Glomerular visceral epithelial cell (primary cell): Measurements from ENCODE around the gene ATP9A.
"Not testable (repeated sequence)": the region's sequence is repeated elsewhere in the genome, so short reads cannot be mapped to it uniquely, and the experiment has no call there.

Experiments used
- DNase-seq: peaks from one replicate; pipeline ENCODE4 v3.0.0-alpha.2; 2016; ENCODE audit errors: extremely low spot score

Gene ATP9A

DNA sequence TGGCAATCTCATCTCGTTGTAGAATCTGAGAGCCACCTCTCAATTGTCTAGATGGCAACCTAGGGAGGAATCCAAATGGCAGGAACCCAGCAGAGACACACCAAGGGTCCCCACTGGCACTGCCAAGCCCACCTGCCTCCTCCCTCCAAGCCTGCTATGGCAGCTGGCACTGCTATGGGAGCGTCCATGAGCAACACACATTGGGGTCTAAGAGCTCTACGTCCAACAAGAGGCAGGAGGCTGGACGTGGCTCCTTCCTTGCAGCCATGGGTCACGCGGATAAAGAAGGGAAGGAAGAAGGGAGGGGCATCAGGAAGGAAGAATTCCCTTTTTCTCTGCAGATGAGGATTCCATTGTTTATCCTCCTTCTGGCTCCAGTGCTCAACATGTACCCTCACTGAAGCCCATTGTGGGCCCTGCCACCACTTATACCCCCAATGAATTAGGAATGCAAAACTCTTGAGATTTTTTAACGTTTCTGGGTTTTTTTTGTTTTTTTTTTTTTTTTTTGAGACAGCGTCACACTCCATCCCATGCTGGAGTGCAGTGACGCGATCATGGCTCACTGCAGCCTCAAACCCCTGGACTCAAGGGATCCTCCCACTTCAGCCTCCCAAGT is 17.3 kb downstream of the ATP9A start:
- DNase-seq: no peak

DNA sequence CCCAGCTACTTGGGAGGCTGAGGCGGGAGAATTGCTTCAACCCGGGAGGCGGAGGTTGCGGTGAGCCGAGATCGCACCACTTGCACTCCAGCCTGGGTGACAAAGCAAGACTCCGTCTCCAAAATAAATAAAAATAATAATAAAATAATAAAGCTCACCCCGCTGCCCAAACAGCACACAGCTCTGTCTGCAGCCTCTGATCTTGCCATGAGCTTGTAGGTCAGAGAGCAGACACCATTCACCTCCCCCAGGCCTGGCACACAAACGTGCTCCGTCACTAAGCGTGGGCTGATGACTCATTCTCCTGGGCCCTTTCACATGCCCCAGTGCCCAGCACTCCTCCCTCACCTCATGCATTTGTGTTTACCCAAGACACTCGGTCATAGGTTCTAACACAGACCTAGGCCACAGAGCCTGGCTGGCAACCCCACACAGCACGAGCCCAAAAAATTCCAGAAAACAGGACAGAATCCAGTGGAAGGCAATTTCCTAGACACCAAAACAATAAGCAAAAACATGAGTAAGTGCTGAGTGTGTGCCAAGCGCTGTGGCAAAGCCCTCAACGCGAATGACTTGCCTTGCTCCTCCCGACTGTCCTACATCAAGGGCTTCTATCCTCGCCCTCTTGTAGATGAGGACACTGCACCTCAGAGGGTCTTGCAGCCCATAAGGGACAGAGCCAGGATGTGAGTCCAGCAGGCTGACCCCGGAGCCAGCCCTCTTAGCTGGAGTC is 18.0 kb downstream of the ATP9A start:
- peak; percentile 99 for DNase-seq

DNA sequence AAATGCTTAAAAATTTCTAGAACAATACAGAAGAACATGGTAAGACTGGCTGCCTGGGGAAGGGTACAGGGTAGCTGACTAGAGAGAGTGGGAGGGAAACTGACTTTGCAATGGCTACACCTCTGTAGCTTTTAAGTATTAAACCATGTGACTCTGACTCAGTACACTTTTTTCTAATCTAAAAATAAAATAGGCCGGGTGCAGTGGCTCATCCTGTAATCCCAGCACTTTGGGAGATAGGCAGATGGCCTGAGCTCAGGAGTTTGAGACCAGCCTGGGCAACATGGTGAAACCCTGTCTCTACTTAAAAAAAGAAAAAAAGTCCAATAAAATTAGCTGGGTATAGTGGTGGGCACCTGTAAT is 18.5 kb downstream of the ATP9A start:
- DNase-seq: peak; percentile 59

DNA sequence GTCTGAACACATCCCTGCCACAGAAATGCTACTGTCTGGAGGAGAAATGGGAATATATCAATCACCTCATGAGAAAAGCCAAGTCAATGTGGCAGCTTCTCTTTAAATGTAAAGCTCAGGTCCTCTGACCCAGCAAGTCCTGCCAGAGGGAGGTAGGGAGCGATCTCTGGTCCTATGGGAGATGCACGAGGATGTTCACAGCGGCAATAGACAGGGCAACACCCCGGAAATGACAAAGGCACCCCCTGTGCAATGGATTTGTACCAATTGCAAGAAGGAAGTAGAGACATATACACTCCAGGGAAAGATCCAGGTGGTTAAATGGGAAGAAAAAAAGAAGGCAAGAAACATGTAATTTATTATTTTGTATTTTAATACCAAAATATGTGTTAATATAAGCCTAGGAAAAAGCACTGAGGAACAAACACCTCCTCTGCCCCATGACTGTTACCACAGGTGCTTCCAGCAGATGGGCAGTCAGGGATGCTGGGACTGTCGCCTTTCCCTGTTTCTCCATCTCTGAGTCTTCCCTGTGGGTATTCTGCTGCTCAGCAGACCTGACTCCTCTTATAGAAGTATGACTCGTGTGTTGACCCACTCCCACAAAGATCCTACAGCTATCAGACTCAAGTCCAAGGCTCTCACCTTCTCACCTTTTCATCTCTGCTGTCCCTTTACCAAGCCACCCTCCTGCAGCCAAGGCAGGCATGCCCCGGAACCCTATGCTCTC is 20.8 kb downstream of the ATP9A start:
- DNase-seq: no peak

DNA sequence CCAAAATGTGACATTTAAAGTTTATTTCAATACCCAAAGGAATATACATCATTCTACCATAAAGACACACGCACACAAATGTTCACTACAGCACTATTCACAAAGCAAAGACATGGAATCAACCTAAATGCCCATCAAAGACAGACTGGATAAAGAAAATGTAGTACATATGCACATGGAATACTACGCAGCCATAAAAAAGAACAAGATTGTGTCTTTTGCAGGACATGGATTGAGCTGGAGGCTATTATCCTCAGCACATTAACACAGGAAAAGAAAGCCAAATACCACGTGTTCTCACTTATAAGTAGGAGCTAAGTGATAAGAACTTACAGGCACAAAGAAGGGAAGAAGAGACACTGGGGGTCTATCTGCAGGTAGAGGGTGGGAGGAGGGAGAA is 22.4 kb downstream of the ATP9A start:
- DNase-seq: no peak

DNA sequence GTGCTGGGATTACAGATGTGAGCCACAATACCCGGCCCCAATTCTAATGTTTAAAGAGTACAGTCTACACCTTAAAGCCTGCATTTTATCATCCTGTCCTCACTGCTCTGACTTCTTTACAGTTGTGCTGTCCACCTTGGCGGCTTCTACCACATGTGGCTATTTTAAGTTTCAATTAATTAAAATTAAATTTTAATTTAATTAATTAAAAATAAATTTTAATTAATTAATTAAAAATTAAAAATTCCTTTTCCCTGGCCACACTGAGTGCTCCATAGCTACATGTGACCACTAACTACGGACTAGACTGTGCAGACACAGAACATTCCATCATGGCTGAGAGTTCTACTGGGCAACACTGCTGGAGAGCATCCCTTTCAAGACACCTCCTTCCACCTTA is 27.4 kb downstream of the ATP9A start:
- no peak for DNase-seq

DNA sequence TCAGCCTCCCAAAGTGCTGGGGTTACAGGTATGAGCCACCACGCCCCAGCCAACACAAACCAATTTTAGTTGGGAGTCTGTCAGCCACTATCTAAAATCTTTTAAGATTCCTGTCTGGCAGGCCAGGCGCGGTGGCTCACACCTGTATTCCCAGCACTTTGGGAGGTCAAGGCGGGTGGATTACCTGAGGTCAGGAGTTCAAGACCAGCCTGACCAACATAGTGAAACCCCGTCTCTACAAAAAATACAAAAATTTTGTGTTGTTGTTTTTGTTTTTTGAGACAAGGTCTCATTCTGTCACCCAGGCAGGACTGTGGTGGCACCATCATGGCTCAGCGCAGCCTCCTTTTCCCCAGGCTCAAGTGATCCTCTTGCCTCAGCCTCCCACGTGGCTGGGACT is 27.9 kb downstream of the ATP9A start:
- DNase-seq: not testable (repeated sequence)

DNA sequence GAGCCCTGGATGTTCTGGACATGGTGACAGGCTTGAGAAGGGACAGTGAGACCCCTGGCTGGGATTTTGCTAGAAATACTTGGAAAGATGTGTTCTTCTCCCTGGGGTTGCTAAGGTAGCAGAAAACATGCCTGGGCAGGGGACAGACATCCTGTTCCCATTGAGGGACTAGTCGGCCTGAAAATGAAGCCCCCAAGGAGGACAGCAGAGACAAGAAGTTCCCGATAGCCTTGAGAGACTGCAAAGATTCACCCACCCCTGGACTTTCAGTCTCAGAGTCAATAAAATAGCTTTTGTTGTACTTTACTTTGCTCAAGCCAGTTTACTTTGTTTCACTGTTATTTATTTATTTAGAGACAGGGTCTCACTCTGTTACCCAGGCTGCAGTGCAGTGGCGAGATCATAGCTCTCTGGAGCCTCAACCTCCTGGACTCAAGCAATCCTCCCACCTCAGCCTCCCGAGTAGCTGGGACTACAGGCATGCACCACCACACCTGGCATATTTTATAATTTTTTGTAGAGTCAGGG is 28.4 kb downstream of the ATP9A start:
- DNase-seq: no peak

DNA sequence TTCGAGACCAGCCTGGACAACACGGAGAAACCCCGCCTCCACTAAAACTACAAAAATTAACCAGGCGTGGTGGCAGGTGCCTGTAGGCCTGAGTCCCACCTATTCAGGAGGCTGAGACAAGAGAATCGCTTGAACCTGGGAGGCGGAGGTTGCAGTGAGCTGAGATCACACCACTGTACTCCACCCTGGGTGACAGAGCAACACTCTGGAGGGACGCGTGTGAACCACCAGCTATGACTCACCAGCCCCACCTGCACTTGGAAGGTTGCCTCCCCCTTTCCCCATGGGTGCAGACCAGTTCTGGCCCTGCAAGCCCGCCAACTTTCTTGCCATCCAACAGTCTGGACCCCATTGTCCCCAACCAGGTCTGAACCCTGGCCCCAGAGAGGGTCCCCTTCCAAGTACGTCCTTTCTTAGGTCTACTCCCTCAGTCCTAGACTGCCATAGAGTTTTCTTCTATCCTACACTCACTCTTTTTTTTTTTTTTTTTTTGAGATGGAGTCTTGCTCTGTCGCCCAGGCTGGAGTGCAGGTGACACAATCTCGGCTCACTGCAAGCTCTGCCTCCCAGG is 29.2 kb downstream of the ATP9A start:
- DNase-seq: peak; percentile 42

DNA sequence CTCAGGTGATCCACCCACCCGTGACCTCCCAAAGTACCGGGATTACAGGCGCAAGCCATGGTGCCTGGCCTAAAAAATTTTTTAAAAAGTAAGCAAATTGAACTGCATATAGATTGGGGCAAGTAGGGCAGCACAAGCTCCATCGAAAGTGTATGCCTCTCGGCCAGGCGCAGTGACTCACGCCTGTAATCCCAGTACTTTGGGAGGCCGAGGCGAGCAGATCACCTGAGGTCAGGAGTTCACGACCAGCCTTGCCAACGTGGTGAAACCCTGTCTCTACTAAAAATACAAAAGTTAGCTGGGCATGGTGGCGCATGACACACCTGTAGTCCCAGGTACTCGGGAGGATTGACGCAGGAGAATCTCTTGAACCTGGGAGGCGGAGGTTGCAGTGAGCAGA is 29.9 kb downstream of the ATP9A start:
- DNase-seq: not testable (repeated sequence)

DNA sequence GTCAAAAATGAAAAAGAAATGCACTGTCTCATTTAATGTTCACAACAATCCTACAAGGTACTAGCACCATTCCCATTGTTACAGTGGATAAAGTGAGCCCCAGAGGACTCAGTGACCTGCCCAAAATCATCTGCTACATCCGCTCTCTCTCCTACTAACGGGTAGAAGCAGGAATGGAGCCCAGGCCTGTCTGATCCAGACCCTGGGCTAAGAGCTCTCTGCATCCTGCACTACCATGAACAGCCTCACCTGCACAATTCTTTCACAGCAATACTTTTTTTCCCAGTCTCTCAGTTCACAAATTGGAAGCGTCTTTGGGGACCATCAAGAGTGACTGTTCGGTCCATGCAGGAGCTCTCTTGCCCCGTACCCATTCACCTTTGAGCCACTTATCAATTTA is 31.2 kb downstream of the ATP9A start:
- no peak for DNase-seq

DNA sequence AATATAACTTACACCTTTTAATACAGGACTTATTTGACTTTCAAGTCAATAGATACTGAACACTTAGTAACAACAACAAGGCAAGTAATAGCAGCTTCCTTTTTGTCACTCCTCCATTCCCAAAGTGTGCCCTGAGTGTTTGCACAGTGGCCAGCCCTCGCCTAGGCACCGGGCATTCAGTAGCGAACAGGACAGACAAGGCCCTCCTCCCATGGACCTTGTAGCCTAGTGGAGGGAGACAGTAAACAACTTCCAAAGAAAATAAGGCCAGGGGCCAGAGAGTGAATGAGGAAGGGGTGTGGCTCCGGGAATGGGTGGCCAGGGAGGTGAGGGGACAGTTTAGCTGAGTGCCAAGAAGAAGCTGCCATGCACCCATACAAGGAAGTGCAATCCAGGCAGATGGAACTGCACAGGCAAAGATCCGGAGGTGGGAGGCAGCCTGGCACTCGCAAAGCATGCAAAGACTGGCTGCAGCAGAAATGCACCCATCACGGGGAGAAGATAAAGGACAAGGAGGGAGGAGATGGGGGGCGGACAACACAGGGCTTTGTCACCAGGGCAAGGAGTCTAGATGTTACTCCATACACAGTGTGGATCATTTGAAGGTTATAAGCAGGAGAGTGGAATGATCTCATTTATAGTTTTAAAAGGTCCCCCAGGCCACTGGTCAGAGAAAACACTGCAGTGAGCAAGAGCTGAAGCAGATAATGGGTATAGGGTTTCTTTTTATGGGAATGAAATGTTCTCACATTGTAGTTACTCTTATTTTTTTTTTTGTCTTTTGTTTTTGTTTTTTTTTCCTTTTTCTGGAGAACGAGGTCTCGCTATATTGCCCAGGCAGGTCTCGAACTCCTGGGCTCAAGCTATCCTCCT is 32.2 kb downstream of the ATP9A start:
- DNase-seq: no peak

DNA sequence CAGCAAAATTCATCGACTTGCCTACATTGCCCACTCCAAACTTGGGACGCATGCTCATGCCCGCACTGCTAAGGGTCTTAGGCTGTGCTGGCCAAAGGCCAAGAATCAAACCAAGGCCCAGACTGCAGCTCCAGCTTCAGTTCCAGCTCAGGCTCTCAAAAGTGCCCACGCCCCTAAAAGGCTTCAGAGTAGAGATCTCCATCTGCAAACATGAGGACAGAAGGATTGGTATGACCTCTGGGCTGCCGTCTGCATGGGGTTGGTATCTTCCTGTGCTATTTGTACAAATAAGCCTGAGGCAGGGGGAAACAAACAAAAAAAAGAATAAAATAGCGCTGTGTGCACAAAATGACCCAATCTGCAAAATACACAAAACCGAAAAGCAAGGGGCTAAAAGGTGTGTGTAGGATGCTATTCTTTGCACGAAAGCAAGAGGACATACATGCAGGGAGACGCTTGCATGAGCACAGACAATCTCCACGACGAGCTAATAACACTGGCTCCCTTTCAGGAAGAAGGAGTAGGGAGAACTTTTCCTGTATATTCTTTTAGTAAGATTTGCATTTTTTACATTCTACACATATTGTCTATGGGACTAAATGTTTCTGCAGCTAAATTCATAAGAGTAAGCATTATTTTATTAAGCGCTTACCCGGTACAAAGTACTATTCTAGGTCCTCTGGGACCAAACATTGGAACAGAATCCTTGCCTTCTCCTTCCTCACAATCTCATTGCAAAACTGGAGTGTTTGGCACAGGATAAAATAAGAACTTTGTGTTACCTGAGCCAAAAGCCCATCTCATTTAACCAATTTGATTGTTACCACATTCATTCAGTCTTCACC is 33.1 kb downstream of the ATP9A start:
- no peak for DNase-seq

DNA sequence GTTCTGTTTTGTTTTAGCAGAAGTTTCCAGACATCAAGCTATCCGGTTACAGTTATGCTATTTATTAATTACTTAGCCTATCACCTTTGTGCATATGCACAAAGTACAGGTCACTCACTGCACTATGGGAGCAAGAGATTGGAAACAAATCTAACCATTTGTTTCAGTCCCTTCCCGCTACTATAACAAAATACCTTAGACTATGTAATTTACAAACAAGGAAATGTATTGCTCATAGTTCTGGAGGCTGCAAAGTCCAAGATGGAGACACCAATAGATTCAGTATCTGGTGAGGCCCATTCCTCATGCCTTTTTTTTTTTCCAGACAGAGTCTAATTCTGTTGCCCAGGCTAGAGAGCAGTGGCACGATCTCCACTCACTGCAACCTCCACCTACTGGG is 35.1 kb downstream of the ATP9A start:
- DNase-seq: no peak

DNA sequence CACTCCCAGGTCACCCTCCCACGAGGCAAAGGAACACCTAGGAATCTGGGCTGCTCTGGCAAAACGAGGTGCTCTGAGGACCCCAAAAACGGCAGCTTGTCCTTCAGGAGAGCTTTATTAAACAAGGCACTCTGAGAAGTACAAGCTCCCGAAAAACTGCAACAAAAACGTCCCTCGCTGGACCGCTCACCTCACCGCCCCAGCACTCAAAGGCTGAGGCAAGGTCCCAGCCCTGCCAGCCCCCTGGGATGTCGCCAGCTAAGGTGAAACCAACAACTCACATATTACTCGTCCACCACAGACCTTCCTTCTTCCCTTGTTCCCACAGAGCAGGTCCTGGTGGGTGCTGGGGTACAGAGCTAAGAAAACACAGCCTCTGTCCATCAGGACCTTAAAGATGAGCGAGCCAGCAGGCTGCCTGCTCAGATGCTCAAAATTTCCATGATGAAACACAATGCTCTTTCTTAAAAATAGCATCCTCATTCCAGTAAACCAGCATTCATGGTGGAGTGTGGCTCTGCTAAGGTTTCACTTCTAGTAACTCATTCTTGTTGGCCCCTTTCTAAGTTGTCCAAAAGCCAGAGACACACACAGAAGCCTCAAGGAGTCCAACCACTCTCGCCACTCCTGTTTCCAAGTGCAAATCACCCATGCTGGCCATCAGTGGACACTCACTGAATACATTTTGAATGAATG is 35.9 kb downstream of the ATP9A start:
- DNase-seq: peak; percentile 16

DNA sequence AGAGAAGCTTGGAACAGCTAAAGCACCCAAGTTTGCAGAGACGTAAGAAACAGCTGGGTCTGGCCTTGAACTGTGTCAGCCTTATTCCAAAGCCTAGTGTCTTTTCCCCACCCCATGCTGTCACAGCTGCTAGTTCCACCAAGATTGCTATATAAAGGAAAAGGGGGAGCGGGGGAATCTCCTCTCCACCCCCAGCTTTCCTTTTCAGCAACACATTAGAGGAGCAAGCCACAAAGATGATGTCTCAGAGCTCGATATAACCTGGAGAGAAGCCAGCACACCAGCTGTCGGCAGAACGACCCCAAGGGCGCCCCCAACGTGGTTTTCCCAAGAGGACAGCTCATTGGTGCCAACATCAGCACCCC is 36.5 kb downstream of the ATP9A start:
- peak; percentile 20 for DNase-seq

DNA sequence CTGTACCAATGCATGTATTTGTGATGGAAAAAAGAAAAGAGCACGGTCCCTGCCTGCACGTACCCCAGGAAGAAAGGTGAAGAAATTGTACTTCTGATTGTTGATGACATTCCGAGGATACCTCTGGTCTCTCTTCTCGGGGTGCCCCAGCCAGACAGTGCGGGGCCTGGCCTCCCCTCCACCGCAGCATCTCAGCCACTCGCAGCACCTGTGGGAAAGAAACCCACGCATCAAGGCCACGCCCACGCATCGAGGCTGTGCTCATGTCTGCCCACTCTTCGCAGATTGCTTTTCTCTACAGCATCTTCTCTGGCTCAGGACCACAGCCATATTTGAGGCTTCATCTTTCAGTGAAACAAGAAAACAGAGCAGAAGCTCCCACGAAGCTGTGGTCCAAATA is 38.4 kb downstream of the ATP9A start:
- DNase-seq: no peak

DNA sequence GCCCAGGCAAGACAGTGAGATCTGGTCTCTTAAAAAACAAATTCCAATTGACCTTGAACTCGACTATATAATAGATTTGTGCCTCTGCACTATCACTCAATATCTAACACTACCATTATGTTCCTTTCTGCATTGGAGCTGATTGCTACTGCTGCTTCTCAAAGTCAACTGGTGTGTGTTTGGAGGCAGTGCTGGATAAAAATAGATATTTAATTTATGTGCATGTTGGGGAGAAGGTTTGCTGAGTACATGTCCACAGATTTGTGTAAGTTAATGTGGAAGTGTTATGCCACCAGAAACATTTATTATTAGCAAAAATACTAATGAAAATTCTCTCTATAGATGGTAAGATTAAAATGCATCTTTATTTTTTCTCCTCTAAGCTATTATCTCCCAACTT is 39.5 kb downstream of the ATP9A start:
- DNase-seq: no peak

DNA sequence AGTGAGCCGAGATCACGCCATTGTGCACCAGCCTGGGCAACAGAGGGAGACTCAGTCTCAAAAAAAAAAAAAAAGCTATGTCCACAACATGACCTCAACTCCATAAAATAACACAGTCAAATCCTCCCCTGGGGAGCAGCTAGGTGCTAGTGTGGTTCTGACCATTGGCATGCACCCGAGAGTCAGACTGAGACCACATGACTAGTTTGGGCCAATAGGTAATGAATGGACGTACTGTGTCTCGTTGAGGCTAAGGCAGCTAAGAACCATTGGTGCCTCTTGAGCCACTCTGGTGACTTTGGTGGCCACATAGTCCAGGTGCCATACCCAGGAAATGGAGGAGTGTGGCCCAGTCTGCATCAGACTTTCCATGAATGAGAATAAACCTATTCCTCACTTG is 40.3 kb downstream of the ATP9A start:
- DNase-seq: no peak

DNA sequence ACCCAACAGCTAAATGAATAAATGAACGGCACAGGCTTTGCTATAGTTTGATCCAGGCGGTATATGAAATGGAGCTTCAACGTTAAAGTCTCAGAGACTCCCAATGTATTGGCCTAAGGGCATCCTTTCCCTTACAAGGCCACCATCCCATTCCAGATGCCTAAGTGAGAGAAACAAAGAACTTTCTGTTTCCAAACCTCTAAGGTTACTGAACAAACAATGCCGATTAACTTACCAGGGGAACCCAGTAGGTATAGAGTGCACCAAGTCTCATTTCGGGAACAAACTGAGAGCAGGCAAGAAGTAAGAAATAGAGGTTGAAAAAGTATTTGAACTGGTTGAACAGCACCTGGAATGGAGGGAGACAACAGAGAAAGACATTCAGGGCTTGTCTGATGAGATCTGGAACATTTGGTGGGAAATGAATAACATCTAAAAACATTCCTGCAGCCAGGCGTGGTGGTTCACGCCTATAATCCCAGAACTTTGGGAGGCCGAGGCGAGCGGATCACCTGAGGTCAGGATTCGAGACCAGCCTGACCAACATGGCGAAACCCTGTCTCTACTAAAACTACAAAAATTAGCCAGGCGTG is 42.5 kb downstream of the ATP9A start:
- DNase-seq: no peak
